ENCODE measurements around the gene TMBIM4.

- TF ChIP-seq POLR2A (IDR thresholded peaks at IDR 0.05) = no peak
- TF ChIP-seq CTCF (IDR thresholded peaks at IDR 0.05) = no peak
These were observed 30.2 kb upstream of the TMBIM4 start for GRCh38 chr12:66199831-66200509.

All from esophagus squamous epithelium (tissue), 4 donors.